Measurements from ENCODE around the gene GGA2. TPM values are rescaled to one million over a fixed set of nuclear protein-coding genes. Genes with fewer than 3 reads are reported as not detected.
"Not testable (repeated sequence)": the region's sequence is repeated elsewhere in the genome, so short reads cannot be mapped to it uniquely, and the experiment has no call there.

GGA2 gene
- total RNA-seq, 5 donors from 2014 or later (not counting 1 experiment from before 2014, with no cell fraction given), result 84.0 to 146 (median 99.6) TPM

DNA sequence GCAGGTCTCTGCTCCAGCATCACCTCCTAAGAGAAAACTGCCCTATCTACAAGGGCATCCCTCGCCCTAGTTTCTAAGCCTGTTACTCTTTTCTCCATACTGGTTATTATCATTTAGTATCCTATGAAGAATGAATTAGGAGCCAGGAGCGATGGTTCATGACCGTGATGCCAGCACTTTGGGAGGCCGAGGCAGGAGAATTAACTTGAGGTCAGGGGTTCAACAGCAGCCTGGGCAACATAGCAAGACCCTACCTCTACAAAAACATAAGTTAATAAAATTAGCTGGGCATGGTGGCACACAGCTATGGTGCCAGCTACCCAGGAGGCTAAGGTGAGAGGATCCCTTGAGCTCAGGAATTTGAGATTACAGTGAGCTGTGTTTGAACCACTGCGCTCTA is 39.6 kb upstream of the GGA2 start:
- no peak overlapping the region for H3K4me3 ChIP-seq (ENCODE audit: control insufficient read depth in 1 of 2, extremely low read depth in 1 of 2, low read length in 1 of 2)
- Mint-ChIP-seq H3K4me3 (no peak overlapping the region), H3K27ac (no peak overlapping the region), H3K9me3 (no peaks in the 10 kb centered on the region), H3K27me3 (no peaks in the 10 kb centered on the region), H3K4me1 (peaks cover 0 to 2% (median 0%) of the 10 kb centered on the region in 3 donors), H3K36me3 (peaks cover 33% of the 10 kb centered on the region)
- peaks cover 24 to 70% of the 10 kb centered on the region in 2 donors for H3K36me3 ChIP-seq (ENCODE audit: control insufficient read depth in 2 of 2, extremely low read depth in 1 of 2, insufficient read depth in 1 of 2, low read length in 1 of 2)
- WGBS (ENCODE audit: insufficient coverage), result no CpG with 5 or more reads among the region's 5 CpGs
- DNase-seq, result no peak
- ChIA-PET POLR2A (no interaction called here), CTCF (interaction anchor here in 1 of 2 donors (0.7 kb wide), 1 partner anchor 259 kb away, joined by 3 read pairs; no protein-coding TSS in a partner anchor)
- H3K9me3 ChIP-seq, result no peaks in the 10 kb centered on the region
- no peaks in the 10 kb centered on the region for H3K27me3 ChIP-seq (replicated peaks in 1 of 2; ENCODE audit: control insufficient read depth in 2 of 2, extremely low read depth in 1 of 2, insufficient read depth in 2 of 2, low read length in 1 of 2)
- H3K4me1 ChIP-seq (ENCODE audit: control insufficient read depth in 1 of 2, extremely low read depth in 1 of 2, insufficient read depth in 2 of 2, low read length in 2 of 2), result no peaks in the 10 kb centered on the region
- no peak for ATAC-seq (replicated peaks in 1 of 4)
- H3K27ac ChIP-seq (ENCODE audit: low read length), result no peak overlapping the region

- Mint-ChIP-seq H3K4me1 (no peaks in the 10 kb centered on the region), H3K36me3 (peaks cover 29% of the 10 kb centered on the region), H3K4me3 (no peak overlapping the region), H3K27me3 (no peaks in the 10 kb centered on the region), H3K27ac (no peak overlapping the region), H3K9me3 (no peaks in the 10 kb centered on the region)
- Histone ChIP-seq H3K27me3 (replicated peaks in 1 of 2; ENCODE audit: control insufficient read depth in 2 of 2, extremely low read depth in 1 of 2, insufficient read depth in 2 of 2, low read length in 1 of 2) (no peaks in the 10 kb centered on the region), H3K4me3 (ENCODE audit: control insufficient read depth in 1 of 2, extremely low read depth in 1 of 2, low read length in 1 of 2) (no peak overlapping the region), H3K36me3 (ENCODE audit: control insufficient read depth in 2 of 2, extremely low read depth in 1 of 2, insufficient read depth in 1 of 2, low read length in 1 of 2) (peaks cover 9 to 69% of the 10 kb centered on the region in 2 donors), H3K27ac (ENCODE audit: low read length) (no peak overlapping the region), H3K4me1 (ENCODE audit: control insufficient read depth in 1 of 2, extremely low read depth in 1 of 2, insufficient read depth in 2 of 2, low read length in 2 of 2) (no peaks in the 10 kb centered on the region), H3K9me3 (no peaks in the 10 kb centered on the region)
- DNase-seq (no peak), ATAC-seq (replicated peaks in 1 of 4) (no peak)
- 97% methylated on average over 11 of the region's 14 CpGs for WGBS (ENCODE audit: insufficient coverage)
- ChIA-PET POLR2A (no interaction called here), CTCF (no interaction called here)
Measured at GRCh38 chr16:23544436-23544835, 34.1 kb upstream of the GGA2 start.

- no CpG with 5 or more reads among the region's 3 CpGs for WGBS (ENCODE audit: insufficient coverage)
- H3K4me1 ChIP-seq (ENCODE audit: control insufficient read depth in 1 of 2, extremely low read depth in 1 of 2, insufficient read depth in 2 of 2, low read length in 2 of 2); H3K9me3 Mint-ChIP-seq; H3K27ac ChIP-seq (ENCODE audit: low read length); H3K4me3 Mint-ChIP-seq; H3K27me3 ChIP-seq (replicated peaks in 1 of 2; ENCODE audit: control insufficient read depth in 2 of 2, extremely low read depth in 1 of 2, insufficient read depth in 2 of 2, low read length in 1 of 2); ATAC-seq (replicated peaks in 1 of 4); H3K27me3 Mint-ChIP-seq; H3K4me1 Mint-ChIP-seq; DNase-seq; H3K9me3 ChIP-seq; POLR2A ChIA-PET; H3K4me3 ChIP-seq (ENCODE audit: control insufficient read depth in 1 of 2, extremely low read depth in 1 of 2, low read length in 1 of 2); H3K27ac Mint-ChIP-seq: not testable (repeated sequence)
- CTCF ChIA-PET, result interaction anchor here in 1 of 2 donors (0.5 kb wide), 1 partner anchor 25 kb away, joined by 5 read pairs; no protein-coding TSS in a partner anchor
- peaks cover 0 to 55% of the 10 kb centered on the region in 2 donors for H3K36me3 ChIP-seq (ENCODE audit: control insufficient read depth in 2 of 2, extremely low read depth in 1 of 2, insufficient read depth in 1 of 2, low read length in 1 of 2)
- peaks cover 20% of the 10 kb centered on the region for H3K36me3 Mint-ChIP-seq
Measured at GRCh38 chr16:23540817-23541178, 30.5 kb upstream of the GGA2 start.

- peaks cover 23% of the 10 kb centered on the region for H3K36me3 Mint-ChIP-seq
- 96% methylated on average over 4 of the region's 11 CpGs for WGBS (ENCODE audit: insufficient coverage)
Measured at GRCh38 chr16:23539984-23540816, 29.9 kb upstream of the GGA2 start.

DNA sequence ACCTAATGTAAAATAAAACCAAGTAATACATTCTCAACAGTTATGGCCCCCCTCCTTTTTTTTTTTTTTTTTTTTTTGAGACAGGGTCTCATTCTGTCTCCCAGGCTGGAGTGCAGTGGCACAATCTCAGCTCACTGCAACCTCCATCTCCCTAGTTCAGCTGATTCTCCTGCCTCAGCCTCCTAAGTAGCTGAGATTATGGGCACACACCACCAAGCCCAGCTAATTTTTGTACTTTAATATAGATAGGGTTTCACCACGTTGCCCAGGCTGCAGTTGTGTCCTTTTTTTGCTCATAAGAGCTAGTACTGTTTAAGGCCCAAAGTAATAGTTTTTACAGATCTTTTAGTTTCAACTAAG is 28.6 kb upstream of the GGA2 start:
- Histone ChIP-seq H3K4me3 (ENCODE audit: control insufficient read depth in 1 of 2, extremely low read depth in 1 of 2, low read length in 1 of 2) (no peak overlapping the region), H3K36me3 (ENCODE audit: control insufficient read depth in 2 of 2, extremely low read depth in 1 of 2, insufficient read depth in 1 of 2, low read length in 1 of 2) (peaks cover 10 to 54% of the 10 kb centered on the region in 2 donors), H3K4me1 (ENCODE audit: control insufficient read depth in 1 of 2, extremely low read depth in 1 of 2, insufficient read depth in 2 of 2, low read length in 2 of 2) (no peaks in the 10 kb centered on the region), H3K27ac (ENCODE audit: low read length) (no peak overlapping the region), H3K27me3 (replicated peaks in 1 of 2; ENCODE audit: control insufficient read depth in 2 of 2, extremely low read depth in 1 of 2, insufficient read depth in 2 of 2, low read length in 1 of 2) (no peaks in the 10 kb centered on the region), H3K9me3 (no peaks in the 10 kb centered on the region)
- H3K9me3 Mint-ChIP-seq, result no peaks in the 10 kb centered on the region
- WGBS (ENCODE audit: insufficient coverage), result no CpG with 5 or more reads among the region's 1 CpG
- no peak overlapping the region for H3K4me3 Mint-ChIP-seq
- DNase-seq (no peak), ATAC-seq (replicated peaks in 1 of 4) (no peak)
- no peak overlapping the region for H3K27ac Mint-ChIP-seq
- POLR2A ChIA-PET, result interaction anchor here in 1 of 2 donors (0.5 kb wide), 1 partner anchor 48 kb away, joined by 4 read pairs; no protein-coding TSS in a partner anchor
- no peaks in the 10 kb centered on the region for H3K27me3 Mint-ChIP-seq
- no peaks in the 10 kb centered on the region for H3K4me1 Mint-ChIP-seq
- H3K36me3 Mint-ChIP-seq, result peaks cover 26% of the 10 kb centered on the region
- CTCF ChIA-PET, result interaction anchor here in 1 of 2 donors (0.7 kb wide), 1 partner anchor 16 kb away, joined by 3 read pairs; no protein-coding TSS in a partner anchor

More at GRCh38 chr16:23539984-23540816, 29.9 kb upstream of the GGA2 start:
- CTCF ChIA-PET, result interaction anchor here in 1 of 2 donors (0.5 kb wide), 1 partner anchor 25 kb away, joined by 5 read pairs; no protein-coding TSS in a partner anchor
- Histone ChIP-seq H3K27ac (ENCODE audit: low read length) (no peak overlapping the region), H3K4me1 (ENCODE audit: control insufficient read depth in 1 of 2, extremely low read depth in 1 of 2, insufficient read depth in 2 of 2, low read length in 2 of 2) (no peaks in the 10 kb centered on the region), H3K9me3 (no peaks in the 10 kb centered on the region), H3K27me3 (replicated peaks in 1 of 2; ENCODE audit: control insufficient read depth in 2 of 2, extremely low read depth in 1 of 2, insufficient read depth in 2 of 2, low read length in 1 of 2) (no peaks in the 10 kb centered on the region), H3K4me3 (ENCODE audit: control insufficient read depth in 1 of 2, extremely low read depth in 1 of 2, low read length in 1 of 2) (no peak overlapping the region), H3K36me3 (ENCODE audit: control insufficient read depth in 2 of 2, extremely low read depth in 1 of 2, insufficient read depth in 1 of 2, low read length in 1 of 2) (peaks cover 1 to 53% of the 10 kb centered on the region in 2 donors)
- H3K9me3 Mint-ChIP-seq, result no peaks in the 10 kb centered on the region
- H3K4me3 Mint-ChIP-seq, result no peak overlapping the region
- H3K27ac Mint-ChIP-seq, result no peak overlapping the region
- DNase-seq (no peak), ATAC-seq (replicated peaks in 1 of 4) (no peak)
- POLR2A ChIA-PET, result no interaction called here
- H3K4me1 Mint-ChIP-seq, result no peaks in the 10 kb centered on the region
- H3K27me3 Mint-ChIP-seq, result no peaks in the 10 kb centered on the region

- WGBS (ENCODE audit: insufficient coverage), result no CpG with 5 or more reads among the region's 3 CpGs
- DNase-seq (no peak), ATAC-seq (replicated peaks in 1 of 4) (no peak)
- no peak overlapping the region for H3K4me3 ChIP-seq (ENCODE audit: control insufficient read depth in 1 of 2, extremely low read depth in 1 of 2, low read length in 1 of 2)
- H3K9me3 Mint-ChIP-seq, result no peaks in the 10 kb centered on the region
- H3K27ac Mint-ChIP-seq, result no peak overlapping the region
- no peaks in the 10 kb centered on the region for H3K4me1 Mint-ChIP-seq
- no peaks in the 10 kb centered on the region for H3K9me3 ChIP-seq
- CTCF ChIA-PET, result no interaction called here
- H3K36me3 Mint-ChIP-seq, result peaks cover 27% of the 10 kb centered on the region
- H3K36me3 ChIP-seq (ENCODE audit: control insufficient read depth in 2 of 2, extremely low read depth in 1 of 2, insufficient read depth in 1 of 2, low read length in 1 of 2), result peaks cover 10 to 61% of the 10 kb centered on the region in 2 donors
- no peak overlapping the region for H3K4me3 Mint-ChIP-seq
- no peaks in the 10 kb centered on the region for H3K4me1 ChIP-seq (ENCODE audit: control insufficient read depth in 1 of 2, extremely low read depth in 1 of 2, insufficient read depth in 2 of 2, low read length in 2 of 2)
- no peak overlapping the region for H3K27ac ChIP-seq (ENCODE audit: low read length)
- POLR2A ChIA-PET, result no interaction called here
- H3K27me3 Mint-ChIP-seq, result no peaks in the 10 kb centered on the region
- no peaks in the 10 kb centered on the region for H3K27me3 ChIP-seq (replicated peaks in 1 of 2; ENCODE audit: control insufficient read depth in 2 of 2, extremely low read depth in 1 of 2, insufficient read depth in 2 of 2, low read length in 1 of 2)
Measured at GRCh38 chr16:23537390-23537789, 27.1 kb upstream of the GGA2 start.
